Heart left ventricle (tissue), 16 donors: ENCODE data around the gene RAD54L. TPM values are rescaled to one million over a fixed set of nuclear protein-coding genes. Genes with fewer than 3 reads are reported as not detected.
"Not testable (repeated sequence)": the region's sequence is repeated elsewhere in the genome, so short reads cannot be mapped to it uniquely, and the experiment has no call there.

Experiments
- ATAC-seq, 4 donors: fragments of 200-7000 bp; cut with Tn5 transposase; one replicate each; pipeline ENCODE4 v1.9.1; 2020 to 2022; ENCODE audit warnings: moderate library complexity in 4 of 4, mild to moderate bottlenecking in 3 of 4, moderate number of reproducible peaks in 1 of 4
- DNase-seq, 5 donors: peaks; one replicate each; pipeline ENCODE4 v3.0.0-alpha.2; 2020
- H3K27ac ChIP-seq, 12 donors: fragments of 200-600 bp; sonication (generic) in 4 of 12; one replicate each; pipeline versions ENCODE4 v1.5.0 to v1.8.0; 2016 to 2022; ENCODE audit warnings: mild to moderate bottlenecking in 2 of 12
- H3K27me3 ChIP-seq, 9 donors: fragments of 200-600 bp; sonication (generic) in 2 of 9; one replicate each; pipeline versions ENCODE4 v1.5.1 to v1.8.0; 2016 to 2022; ENCODE audit warnings: mild to moderate bottlenecking in 3 of 9
- H3K36me3 ChIP-seq, 9 donors: fragments of 200-600 bp; sonication (generic) in 2 of 9; one replicate each; pipeline versions ENCODE4 v1.5.0 to v1.8.0; 2018 to 2022; ENCODE audit warnings: mild to moderate bottlenecking in 2 of 9
- H3K4me1 ChIP-seq, 12 donors: fragments of 200-600 bp; sonication (generic) in 4 of 12; one replicate each; pipeline versions ENCODE4 v1.5.0 to v1.8.0; 2016 to 2022; ENCODE audit warnings: mild to moderate bottlenecking in 3 of 12
- H3K4me3 ChIP-seq, 12 donors: fragments of 200-600 bp; sonication (generic) in 4 of 12; one replicate each; pipeline versions ENCODE4 v1.5.0 to v1.8.0; 2017 to 2022; ENCODE audit warnings: mild to moderate bottlenecking in 9 of 12, moderate library complexity in 4 of 12
- H3K9me3 ChIP-seq, 12 donors: fragments of 200-600 bp; sonication (generic) in 4 of 12; one replicate each; pipeline versions ENCODE4 v1.5.0 to v1.8.0; 2016 to 2022; ENCODE audit warnings: mild to moderate bottlenecking in 1 of 12
- POLR2A ChIP-seq, 2 donors: fragments of 450-650 bp; IDR thresholded peaks; one replicate each; pipeline ENCODE4 v1.6.1; 2017; ENCODE audit warnings: antibody characterized with exemption in 2 of 2, mild to moderate bottlenecking in 2 of 2, moderate library complexity in 2 of 2
- WGBS, 4 donors: extraction: QIAGEN DNeasy Blood & Tissue Kit in 2 of 4; methylation state at CpG; one replicate each; pipeline versions ENCODE4 v1.1.5 to v1.1.7; 2013 to 2018; 5-methylcytosine and 5-hydroxymethylcytosine counted together
- intact Hi-C, 10 donors: fragments of 100-400 bp; cut with DNase I; formaldehyde crosslinking; loops; one replicate each; pipeline versions ENCODE4 v1.11.1 to v1.14.2; 2022
- polyA plus RNA-seq, 2 donors: library from polyadenylated mRNA; stranded (reverse); fragments of 200-250 nt; gene quantifications; one replicate each; pipeline ENCODE4 v1.2.3, GENCODE V29; 2013
- total RNA-seq, 9 donors: library from RNA; depleted of rRNA in 2 of 9; stranded (reverse); fragments of >200 nt in 2 of 9; fragmentation: NEBNext Ultra II Directional in 3 of 9; extraction: Animal tissue kit (Norgen Biotek cat#: 25700) in 3 of 9; gene quantifications; one replicate each; pipeline versions ENCODE4 v1.1.0 to v1.2.4, GENCODE V29; 2016 to 2023
- TF ChIP-seq, protein P1 (sequence below), 12 donors: fragments of 200-600 bp; sonication (generic) in 4 of 12; IDR thresholded peaks; one replicate each; pipeline versions ENCODE4 v1.5.0 to v1.8.0; 2018 to 2022; ENCODE audit warnings: antibody characterized with exemption in 12 of 12, mild to moderate bottlenecking in 5 of 12
- donor health status: ischemic (EF 13 %, LVEDD 7.1; RV severe dilation, severe dysfunction).
- donor health status: healthy with polysubstance abuse.
- donor health status: DM: no; HTN: yes; CAD: no.
- donor health status: DM: no; HTN: no; CAD: no.
- donor health status: ischemic (EF 25% LVEDD 6.9; RV normal size, moderate dysfunction).
- donor health status: ischemic (EF 25% LVEDD 5.7; RV mildly dilated, moderate dysfunction).
- donor health status: healthy.
- donor health status: DM: yes; HTN: yes; CAD: no.
- donor health status: ischemic (EF 35%, LVEDD 5.7; RV mildly dilated, moderate dysfunction).
- donor health status: nonischemic (EF 11% LVEDD 7.7; RV severe dilation, severe dysfunction).
- donor health status: DM: yes; HTN: yes; CAD: no.
- donor health status: PGD.
- donor health status: ischemic (EF 29% LVEDD 5.4; RV normal size, mild dysfunction).
- donor health status: nonischemic (EF 23%, LVEDD 6.1; RV moderate dilation, normal function).

Gene RAD54L
- total and polyA plus RNA-seq, 11 donors, result 0.30 to 4.0 (median 0.72) TPM; not detected in 1

DNA sequence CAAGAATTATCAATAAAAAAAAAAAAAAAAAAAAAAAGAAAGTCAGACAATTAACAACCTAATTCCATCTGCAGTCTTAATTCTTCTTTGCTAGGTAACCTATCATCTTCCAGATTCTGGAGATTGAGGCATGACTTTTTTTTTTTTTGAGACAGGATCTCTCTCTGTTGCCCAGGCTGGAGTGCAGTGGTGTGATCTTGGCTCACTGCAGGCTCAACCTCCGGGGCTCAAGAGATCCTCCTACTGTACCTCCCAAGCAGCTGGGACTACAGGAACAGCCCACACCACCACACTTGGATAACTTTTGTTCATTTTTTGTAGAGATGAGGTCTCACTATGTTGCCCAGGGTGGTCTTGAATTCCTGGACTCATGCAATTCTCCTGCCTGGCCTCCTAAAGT is 4.6 kb upstream of the RAD54L start:
- no peak for ATAC-seq
- intact Hi-C loops, result loop anchor here in 1 of 10 donors (10.0 kb wide), 1 partner anchor 62 kb away; the partner anchor contains the start of genes LRRC41 and UQCRH
- no peak overlapping the region for H3K27ac ChIP-seq
- no peak overlapping the region for H3K4me3 ChIP-seq
- H3K36me3 ChIP-seq, result no peaks in the 10 kb centered on the region
- DNase-seq, result no peak
- no peaks in the 10 kb centered on the region for H3K9me3 ChIP-seq
- H3K4me1 ChIP-seq, result peaks cover 0 to 12% (median 6%) of the 10 kb centered on the region in 12 donors
- H3K27me3 ChIP-seq, result no peaks in the 10 kb centered on the region
- WGBS, 4 donors, result 63 to 74% (median 72%) methylated on average over 1 of the region's 1 CpG
- TF ChIP-seq, protein P1, sequence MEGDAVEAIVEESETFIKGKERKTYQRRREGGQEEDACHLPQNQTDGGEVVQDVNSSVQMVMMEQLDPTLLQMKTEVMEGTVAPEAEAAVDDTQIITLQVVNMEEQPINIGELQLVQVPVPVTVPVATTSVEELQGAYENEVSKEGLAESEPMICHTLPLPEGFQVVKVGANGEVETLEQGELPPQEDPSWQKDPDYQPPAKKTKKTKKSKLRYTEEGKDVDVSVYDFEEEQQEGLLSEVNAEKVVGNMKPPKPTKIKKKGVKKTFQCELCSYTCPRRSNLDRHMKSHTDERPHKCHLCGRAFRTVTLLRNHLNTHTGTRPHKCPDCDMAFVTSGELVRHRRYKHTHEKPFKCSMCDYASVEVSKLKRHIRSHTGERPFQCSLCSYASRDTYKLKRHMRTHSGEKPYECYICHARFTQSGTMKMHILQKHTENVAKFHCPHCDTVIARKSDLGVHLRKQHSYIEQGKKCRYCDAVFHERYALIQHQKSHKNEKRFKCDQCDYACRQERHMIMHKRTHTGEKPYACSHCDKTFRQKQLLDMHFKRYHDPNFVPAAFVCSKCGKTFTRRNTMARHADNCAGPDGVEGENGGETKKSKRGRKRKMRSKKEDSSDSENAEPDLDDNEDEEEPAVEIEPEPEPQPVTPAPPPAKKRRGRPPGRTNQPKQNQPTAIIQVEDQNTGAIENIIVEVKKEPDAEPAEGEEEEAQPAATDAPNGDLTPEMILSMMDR (IDR thresholded peaks at IDR 0.05), result no peak
- TF ChIP-seq POLR2A (IDR thresholded peaks at IDR 0.05), result no peak

DNA sequence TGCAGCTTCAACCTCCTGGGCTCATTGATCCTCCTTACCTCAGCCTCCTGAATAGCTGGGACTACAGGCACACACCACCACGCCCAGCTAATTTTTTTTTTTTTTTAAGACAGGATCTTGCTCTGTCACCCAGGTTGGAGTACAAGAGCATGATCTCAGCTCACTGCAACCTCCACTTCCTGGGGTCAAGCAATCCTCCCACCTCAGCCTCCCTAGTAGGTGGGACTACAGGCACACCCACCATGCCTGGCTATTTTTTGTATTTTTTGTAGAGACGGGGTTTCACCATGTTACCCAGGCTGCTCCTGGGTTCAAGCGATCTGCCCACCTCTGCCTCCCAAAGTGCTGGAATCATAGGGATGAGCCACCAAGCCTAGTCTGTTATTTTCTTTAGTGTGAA is 3.7 kb upstream of the RAD54L start:
- not testable (repeated sequence) for H3K36me3 ChIP-seq, H3K9me3 ChIP-seq, DNase-seq, H3K4me3 ChIP-seq, H3K27ac ChIP-seq, H3K27me3 ChIP-seq, ATAC-seq
- intact Hi-C loops, result loop anchor here in 1 of 10 donors (10.0 kb wide), 1 partner anchor 61 kb away; the partner anchor contains the start of genes LRRC41 and UQCRH
- WGBS, 4 donors, result 86 to 94% (median 89%) methylated on average over 3 of the region's 3 CpGs
- H3K4me1 ChIP-seq, result peaks cover 0 to 18% (median 7%) of the 10 kb centered on the region in 12 donors

GRCh38 chr1:46244656-46245371 is 2.7 kb upstream of the RAD54L start:
- Histone ChIP-seq H3K4me3 (no peak overlapping the region), H3K27ac (no peak overlapping the region), H3K4me1 (peaks cover 0 to 18% (median 7%) of the 10 kb centered on the region in 12 donors), H3K27me3 (no peaks in the 10 kb centered on the region), H3K36me3 (no peaks in the 10 kb centered on the region), H3K9me3 (no peaks in the 10 kb centered on the region)
- 61 to 74% (median 65%) methylated on average over 3 of the region's 3 CpGs for WGBS, 4 donors
- intact Hi-C loops, result loop anchor here in 7 of 10 donors (5.0 to 10.0 kb wide), 4 partner anchors 57 to 102 kb away; partner anchors contain the start of genes NSUN4 (in 3 of the 7), LRRC41 (in 2 of the 7) and UQCRH (in 2 of the 7)
- DNase-seq (no peak), ATAC-seq (no peak)
- TF ChIP-seq, protein P1 (IDR thresholded peaks at IDR 0.05), result peak in 9 of 12 donors; percentile 11 to 41 (median 27)
- no peak for TF ChIP-seq POLR2A (IDR thresholded peaks at IDR 0.05)

DNA sequence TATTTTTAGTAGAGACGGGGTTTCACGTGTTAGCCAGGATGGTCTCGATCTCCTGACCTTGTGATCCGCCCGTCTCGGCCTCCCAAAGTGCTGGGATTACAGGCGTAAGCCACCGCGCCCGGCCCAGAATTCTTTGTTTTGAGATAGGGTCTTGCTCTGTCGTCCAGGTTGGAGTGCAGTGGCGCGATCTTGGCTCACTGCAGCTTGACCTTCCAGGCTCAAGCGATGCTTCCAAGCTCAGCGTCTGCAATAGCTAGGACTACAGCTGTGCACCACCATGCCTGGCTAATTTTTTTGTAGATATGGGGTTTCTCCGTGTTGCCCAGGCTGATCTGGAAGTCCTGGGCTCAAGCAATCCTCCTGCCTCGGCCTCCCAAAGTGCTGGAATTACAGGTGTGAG is 1.4 kb upstream of the RAD54L start:
- 87 to 91% (median 88%) methylated on average over 16 to 17 of the region's 17 CpGs for WGBS, 4 donors
- peak in 1 of 5 donors; percentile 30 for DNase-seq
- peaks cover 0 to 18% (median 7%) of the 10 kb centered on the region in 12 donors for H3K4me1 ChIP-seq
- H3K4me3 ChIP-seq, result peak overlapping the region in 1 of 12 donors; percentile 74
- H3K27me3 ChIP-seq, ATAC-seq, H3K9me3 ChIP-seq, H3K36me3 ChIP-seq: not testable (repeated sequence)
- peak overlapping the region in 10 of 12 donors; percentile 74 to 95 (median 85) for H3K27ac ChIP-seq
- intact Hi-C loops, result loop anchor here in 8 of 10 donors (2.0 to 10.0 kb wide), 5 partner anchors 55 to 101 kb away; partner anchors contain the start of genes NSUN4 (in 3 of the 8), LRRC41 (in 2 of the 8) and UQCRH (in 2 of the 8)
